IMR-90 (cell line): ENCODE results near the gene FMNL3. TPM values are rescaled to one million over a fixed set of nuclear protein-coding genes. Genes with fewer than 3 reads are reported as not detected.

ENCODE experiments used
- ATAC-seq: fragments of 200-7000 bp; cut with Tn5 transposase; 2 replicates; pipeline ENCODE4 v1.9.1; 2020; ENCODE audit warnings: low read depth, mild to moderate bottlenecking, moderate library complexity
- BruUV-seq: library from RNA; stranded (reverse); fragments of 400-500 nt; replicated peaks from 2 replicates; lab custom pipeline; 2021; lab: Mats Ljungman, UMichigan
- CTCF ChIA-PET: fragments of 300-600 bp; formaldehyde crosslinking; extraction: SDS; loops from one replicate; lab custom pipeline; 2021; ENCODE audit warnings: antibody characterized with exemption; lab: Yijun Ruan, JAX
- POLR2A ChIA-PET: fragments of 300-600 bp; sonication (Branson Sonifier 250); formaldehyde crosslinking; loops from one replicate; lab custom pipeline; 2022; ENCODE audit warnings: antibody characterized with exemption; ENCODE audit not compliant: unreplicated experiment; lab: Charles Lee
- DNase-seq: peaks from one replicate; pipeline ENCODE4 v3.0.0; 2013
- H2AFZ ChIP-seq: replicated peaks from 2 replicates; pipeline ENCODE3; 2013; ENCODE audit warnings: low read length, mild to moderate bottlenecking; ENCODE audit not compliant: poor library complexity
- H2AK5ac ChIP-seq: 2 replicates; pipeline ENCODE4 v1.6.1; 2013; ENCODE audit warnings: low read depth, low read length, inconsistent platforms
- H2AK9ac ChIP-seq: replicated peaks from 2 replicates; pipeline ENCODE3; 2013; ENCODE audit warnings: mild to moderate bottlenecking, low read depth, low read length, moderate library complexity; ENCODE audit not compliant: poor library complexity
- H2BK120ac ChIP-seq: 2 replicates; pipeline ENCODE4 v1.6.1; 2013; ENCODE audit warnings: low read depth, low read length, inconsistent platforms
- H2BK15ac ChIP-seq: 3 replicates; pipeline ENCODE4 v1.6.1; 2013; ENCODE audit warnings: low read depth, low read length, inconsistent platforms
- H2BK20ac ChIP-seq: 2 replicates; pipeline ENCODE4 v1.6.1; 2013; ENCODE audit warnings: low read depth, mild to moderate bottlenecking, inconsistent platforms, low read length, moderate library complexity
- H2BK5ac ChIP-seq: 2 replicates; pipeline ENCODE4 v1.6.1; 2013; ENCODE audit warnings: mild to moderate bottlenecking, low read depth, low read length, inconsistent platforms; ENCODE audit not compliant: poor library complexity, severe bottlenecking
- H3K14ac ChIP-seq: replicated peaks from 2 replicates; pipeline ENCODE4 v1.6.1; 2013; ENCODE audit warnings: low read depth, low read length, inconsistent platforms
- H3K18ac ChIP-seq: 2 replicates; pipeline ENCODE4 v1.6.1; 2013; ENCODE audit warnings: low read depth, low read length, control low read depth
- H3K23ac ChIP-seq: 2 replicates; pipeline ENCODE4 v1.6.1; 2013; ENCODE audit warnings: low read depth, low read length, inconsistent platforms
- H3K27ac ChIP-seq: 2 replicates; pipeline ENCODE4 v1.5.1; 2013; ENCODE audit warnings: mild to moderate bottlenecking, control low read depth, low read length; ENCODE audit not compliant: insufficient read depth
- H3K27me3 ChIP-seq: 2 replicates; pipeline ENCODE4 v1.6.1; 2013; ENCODE audit warnings: low read length; ENCODE audit not compliant: control insufficient read depth, insufficient read depth
- H3K36me3 ChIP-seq: 2 replicates; pipeline ENCODE4 v1.6.1; 2013; ENCODE audit warnings: low read length, mixed read lengths; ENCODE audit not compliant: control insufficient read depth, insufficient read depth
- H3K4ac ChIP-seq: 2 replicates; pipeline ENCODE4 v1.6.1; 2013; ENCODE audit warnings: low read depth, low read length, inconsistent platforms
- H3K4me1 ChIP-seq: 2 replicates; pipeline ENCODE4 v1.6.1; 2013; ENCODE audit warnings: low read length, mixed read lengths; ENCODE audit not compliant: control insufficient read depth, insufficient read depth
- H3K4me2 ChIP-seq: 2 replicates; pipeline ENCODE4 v1.6.1; 2013; ENCODE audit warnings: low read depth, mild to moderate bottlenecking, control low read depth, low read length, moderate library complexity
- H3K4me3 ChIP-seq: 2 replicates; pipeline ENCODE4 v1.5.1; 2013; ENCODE audit warnings: low read depth, mild to moderate bottlenecking, control low read depth, low read length, moderate library complexity; ENCODE audit not compliant: insufficient read depth
- H3K56ac ChIP-seq: 2 replicates; pipeline ENCODE4 v1.6.1; 2013; ENCODE audit warnings: low read length, inconsistent platforms; ENCODE audit not compliant: insufficient read depth; ENCODE audit errors: extremely low read depth
- H3K79me1 ChIP-seq, 2 experiments: 2 replicates each; pipeline ENCODE4 v1.6.1; 2013; ENCODE audit warnings: low read length in 2 of 2, inconsistent platforms in 1 of 2, low read depth in 1 of 2
- H3K9ac ChIP-seq: 2 replicates; pipeline ENCODE4 v1.6.1; 2013; ENCODE audit warnings: low read depth, low read length, control low read depth
- H3K9me1 ChIP-seq: 2 replicates; pipeline ENCODE4 v1.6.1; 2013; ENCODE audit warnings: low read length, inconsistent platforms; ENCODE audit not compliant: insufficient read depth
- H3K9me3 ChIP-seq: 2 replicates; pipeline ENCODE4 v1.6.1; 2013; ENCODE audit warnings: low read length; ENCODE audit not compliant: control insufficient read depth, insufficient read depth
- H4K20me1 ChIP-seq: 2 replicates; pipeline ENCODE4 v1.6.1; 2013; ENCODE audit warnings: low read length, inconsistent platforms; ENCODE audit not compliant: insufficient read depth
- H4K5ac ChIP-seq: 2 replicates; pipeline ENCODE4 v1.6.1; 2013; ENCODE audit warnings: mild to moderate bottlenecking, low read depth, low read length, control low read depth
- H4K8ac ChIP-seq, 2 experiments: 2 replicates each; pipeline ENCODE4 v1.6.1; 2013; ENCODE audit warnings: low read depth in 2 of 2, low read length in 2 of 2, control low read depth in 1 of 2, inconsistent platforms in 1 of 2
- H4K91ac ChIP-seq: 2 replicates; pipeline ENCODE4 v1.6.1; 2013; ENCODE audit warnings: low read depth, low read length, inconsistent platforms; ENCODE audit not compliant: insufficient read depth
- MAZ ChIP-seq: IDR thresholded peaks from 2 replicates; pipeline ENCODE4 v1.6.1; 2012; ENCODE audit warnings: low read depth, mild to moderate bottlenecking, low read length, improper control_type of control experiment, moderate library complexity, borderline replicate concordance
- POLR2A ChIP-seq: IDR thresholded peaks from 2 replicates; pipeline ENCODE4 v1.6.1; 2012; ENCODE audit warnings: mild to moderate bottlenecking, low read depth, low read length
- RCOR1 ChIP-seq: IDR thresholded peaks from 2 replicates; pipeline ENCODE4 v1.6.1; 2012; ENCODE audit warnings: mild to moderate bottlenecking, low read length, improper control_type of control experiment; ENCODE audit not compliant: insufficient replicate concordance
- USF2 ChIP-seq: fragments of 150-350 bp; IDR thresholded peaks from 2 replicates; pipeline ENCODE4 v1.6.1; 2017; ENCODE audit warnings: mild to moderate bottlenecking, antibody characterized with exemption, low read length, low read depth
- WGBS, 2 experiments: methylation state at CpG; one replicate each; pipeline versions ENCODE4 v1.1.5 to v1.1.7; 2013; ENCODE audit warnings: missing lambda C conversion rate in 2 of 2; ENCODE audit not compliant: insufficient read length in 1 of 2; ENCODE audit errors: extremely low coverage in 2 of 2; 5-methylcytosine and 5-hydroxymethylcytosine counted together
- dilution Hi-C: fragments of 300-500 bp; cut with HindIII; formaldehyde crosslinking; loops from one replicate; pipeline ENCODE4 v1.14.3; 2018; ENCODE audit warnings: low sequenced_read_pairs; ENCODE audit not compliant: unreplicated experiment
- in situ Hi-C: fragments of 300-500 bp; cut with MboI; formaldehyde crosslinking; loops from 3 replicates; pipeline ENCODE4 v1.14.3; 2019; ENCODE audit warnings: low sequenced_read_pairs, inconsistent platforms, mixed read lengths
- intact Hi-C: fragments of 100-400 bp; cut with micrococcal nuclease; formaldehyde crosslinking; loops from 2 replicates; pipeline ENCODE4 v1.10.0; 2022
- polyA plus RNA-seq, 3 experiments: library from polyadenylated mRNA; depleted of rRNA; stranded (reverse); fragments of >200 nt; gene quantifications; 2 replicates each; pipeline ENCODE4 v1.2.3, GENCODE V29; 2012; ENCODE audit warnings: low replicate concordance in 1 of 3
- total RNA-seq: library from RNA; depleted of rRNA; stranded (reverse); fragments of >200 nt; gene quantifications from 2 replicates; pipeline ENCODE4 v1.2.3, GENCODE V29; 2012

FMNL3 gene
- total and polyA plus RNA-seq, 2 of the 4 experiments (the other 2 are of a cell fraction) = 16.3 to 36.4 TPM

GRCh38 chr12:49659753-49660152 lies 47.5 kb downstream of the FMNL3 start:
- dilution Hi-C loops (no loop called here), intact Hi-C loops (no loop called here), in situ Hi-C loops (no loop called here)
- ATAC-seq (no peak), DNase-seq (no peak)
- BruUV-seq = no TSS peak
- ChIA-PET CTCF (interaction anchor here (1.5 kb wide), 1 partner anchor 46 kb away, joined by 3 read pairs; no protein-coding TSS in a partner anchor), POLR2A (no interaction called here)
- Histone ChIP-seq H3K56ac (no peak overlapping the region), H4K20me1 (no peaks in the 10 kb centered on the region), H3K36me3 (peaks cover 27% of the 10 kb centered on the region), H3K4me1 (peaks cover 15% of the 10 kb centered on the region), H2AFZ (no peak overlapping the region), H2BK20ac (no peak overlapping the region), H3K9me3 (no peaks in the 10 kb centered on the region), H4K91ac (no peak overlapping the region), H3K27ac (no peak overlapping the region), H3K18ac (no peak overlapping the region), H2BK120ac (no peak overlapping the region), H2BK5ac (no peak overlapping the region), H3K14ac (no peak overlapping the region), H3K4me2 (no peak overlapping the region), H3K27me3 (no peaks in the 10 kb centered on the region), H3K4me3 (no peak overlapping the region), H2BK15ac (no peak overlapping the region), H3K9me1 (peaks cover 37% of the 10 kb centered on the region), H3K79me1 (peaks cover 33 to 64% of the 10 kb centered on the region in 2 experiments), H4K5ac (no peak overlapping the region), H2AK9ac (no peak overlapping the region), H4K8ac (no peak overlapping the region), H3K4ac (no peak overlapping the region), H3K9ac (no peak overlapping the region), H3K23ac (no peak overlapping the region), H2AK5ac (no peak overlapping the region)
- no CpG with 5 or more reads among the region's 1 CpG for WGBS, 2 experiments
- no peak for TF ChIP-seq RCOR1
- no peak for TF ChIP-seq USF2
- TF ChIP-seq POLR2A = no peak
- TF ChIP-seq MAZ = no peak
